ENCODE measurements around the gene RTKN2.

DNA sequence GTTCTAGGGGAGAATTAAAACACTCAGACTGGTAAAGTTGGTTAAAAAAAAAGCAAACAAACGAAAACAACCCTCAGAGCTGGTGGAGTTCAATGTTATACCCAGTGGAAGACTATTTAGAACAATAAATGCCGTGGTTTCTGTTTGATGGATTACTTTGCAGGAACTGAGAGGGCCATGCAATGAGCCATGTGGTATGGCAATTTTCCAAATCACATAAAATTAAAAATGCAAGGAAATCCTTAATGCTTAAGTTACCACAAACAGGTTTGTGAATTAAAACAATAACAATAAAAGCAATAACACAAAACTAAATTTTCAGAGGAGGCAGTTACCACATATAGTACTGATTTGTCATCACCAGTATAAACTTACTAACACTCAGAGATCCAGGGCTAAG lies 96.9 kb downstream of the RTKN2 start:
- no peak for TF ChIP-seq GATA3 (IDR thresholded peaks at IDR 0.05; ENCODE audit: low read depth, low read length)
- no peak for TF ChIP-seq GATA2 (IDR thresholded peaks at IDR 0.05; ENCODE audit: low read depth, low read length)
